IMR-90 (cell line): ENCODE results near the gene MEIS1. TPM values are rescaled to one million over a fixed set of nuclear protein-coding genes. Genes with fewer than 3 reads are reported as not detected.

Source experiments
- ATAC-seq: fragments of 200-7000 bp; cut with Tn5 transposase; 2 replicates; pipeline ENCODE4 v1.9.1; 2020; ENCODE audit warnings: low read depth, mild to moderate bottlenecking, moderate library complexity
- BruUV-seq: library from RNA; stranded (reverse); fragments of 400-500 nt; replicated peaks from 2 replicates; lab custom pipeline; 2021; lab: Mats Ljungman, UMichigan
- CTCF ChIA-PET: fragments of 300-600 bp; formaldehyde crosslinking; extraction: SDS; loops from one replicate; lab custom pipeline; 2021; ENCODE audit warnings: antibody characterized with exemption; lab: Yijun Ruan, JAX
- POLR2A ChIA-PET: fragments of 300-600 bp; sonication (Branson Sonifier 250); formaldehyde crosslinking; loops from one replicate; lab custom pipeline; 2022; ENCODE audit warnings: antibody characterized with exemption; ENCODE audit not compliant: unreplicated experiment; lab: Charles Lee
- DNase-seq: peaks from one replicate; pipeline ENCODE4 v3.0.0; 2013
- H2AFZ ChIP-seq: replicated peaks from 2 replicates; pipeline ENCODE3; 2013; ENCODE audit warnings: low read length, mild to moderate bottlenecking; ENCODE audit not compliant: poor library complexity
- H2AK5ac ChIP-seq: 2 replicates; pipeline ENCODE4 v1.6.1; 2013; ENCODE audit warnings: low read depth, low read length, inconsistent platforms
- H2AK9ac ChIP-seq: replicated peaks from 2 replicates; pipeline ENCODE3; 2013; ENCODE audit warnings: mild to moderate bottlenecking, low read depth, low read length, moderate library complexity; ENCODE audit not compliant: poor library complexity
- H2BK120ac ChIP-seq: 2 replicates; pipeline ENCODE4 v1.6.1; 2013; ENCODE audit warnings: low read depth, low read length, inconsistent platforms
- H2BK15ac ChIP-seq: 3 replicates; pipeline ENCODE4 v1.6.1; 2013; ENCODE audit warnings: low read depth, low read length, inconsistent platforms
- H2BK20ac ChIP-seq: 2 replicates; pipeline ENCODE4 v1.6.1; 2013; ENCODE audit warnings: low read depth, mild to moderate bottlenecking, inconsistent platforms, low read length, moderate library complexity
- H2BK5ac ChIP-seq: 2 replicates; pipeline ENCODE4 v1.6.1; 2013; ENCODE audit warnings: mild to moderate bottlenecking, low read depth, low read length, inconsistent platforms; ENCODE audit not compliant: poor library complexity, severe bottlenecking
- H3K14ac ChIP-seq: replicated peaks from 2 replicates; pipeline ENCODE4 v1.6.1; 2013; ENCODE audit warnings: low read depth, low read length, inconsistent platforms
- H3K18ac ChIP-seq: 2 replicates; pipeline ENCODE4 v1.6.1; 2013; ENCODE audit warnings: low read depth, low read length, control low read depth
- H3K23ac ChIP-seq: 2 replicates; pipeline ENCODE4 v1.6.1; 2013; ENCODE audit warnings: low read depth, low read length, inconsistent platforms
- H3K27ac ChIP-seq: 2 replicates; pipeline ENCODE4 v1.5.1; 2013; ENCODE audit warnings: mild to moderate bottlenecking, control low read depth, low read length; ENCODE audit not compliant: insufficient read depth
- H3K27me3 ChIP-seq: 2 replicates; pipeline ENCODE4 v1.6.1; 2013; ENCODE audit warnings: low read length; ENCODE audit not compliant: control insufficient read depth, insufficient read depth
- H3K36me3 ChIP-seq: 2 replicates; pipeline ENCODE4 v1.6.1; 2013; ENCODE audit warnings: low read length, mixed read lengths; ENCODE audit not compliant: control insufficient read depth, insufficient read depth
- H3K4ac ChIP-seq: 2 replicates; pipeline ENCODE4 v1.6.1; 2013; ENCODE audit warnings: low read depth, low read length, inconsistent platforms
- H3K4me1 ChIP-seq: 2 replicates; pipeline ENCODE4 v1.6.1; 2013; ENCODE audit warnings: low read length, mixed read lengths; ENCODE audit not compliant: control insufficient read depth, insufficient read depth
- H3K4me2 ChIP-seq: 2 replicates; pipeline ENCODE4 v1.6.1; 2013; ENCODE audit warnings: low read depth, mild to moderate bottlenecking, control low read depth, low read length, moderate library complexity
- H3K4me3 ChIP-seq: 2 replicates; pipeline ENCODE4 v1.5.1; 2013; ENCODE audit warnings: low read depth, mild to moderate bottlenecking, control low read depth, low read length, moderate library complexity; ENCODE audit not compliant: insufficient read depth
- H3K56ac ChIP-seq: 2 replicates; pipeline ENCODE4 v1.6.1; 2013; ENCODE audit warnings: low read length, inconsistent platforms; ENCODE audit not compliant: insufficient read depth; ENCODE audit errors: extremely low read depth
- H3K79me1 ChIP-seq, 2 experiments: 2 replicates each; pipeline ENCODE4 v1.6.1; 2013; ENCODE audit warnings: low read length in 2 of 2, inconsistent platforms in 1 of 2, low read depth in 1 of 2
- H3K9ac ChIP-seq: 2 replicates; pipeline ENCODE4 v1.6.1; 2013; ENCODE audit warnings: low read depth, low read length, control low read depth
- H3K9me1 ChIP-seq: 2 replicates; pipeline ENCODE4 v1.6.1; 2013; ENCODE audit warnings: low read length, inconsistent platforms; ENCODE audit not compliant: insufficient read depth
- H3K9me3 ChIP-seq: 2 replicates; pipeline ENCODE4 v1.6.1; 2013; ENCODE audit warnings: low read length; ENCODE audit not compliant: control insufficient read depth, insufficient read depth
- H4K20me1 ChIP-seq: 2 replicates; pipeline ENCODE4 v1.6.1; 2013; ENCODE audit warnings: low read length, inconsistent platforms; ENCODE audit not compliant: insufficient read depth
- H4K5ac ChIP-seq: 2 replicates; pipeline ENCODE4 v1.6.1; 2013; ENCODE audit warnings: mild to moderate bottlenecking, low read depth, low read length, control low read depth
- H4K8ac ChIP-seq, 2 experiments: 2 replicates each; pipeline ENCODE4 v1.6.1; 2013; ENCODE audit warnings: low read depth in 2 of 2, low read length in 2 of 2, control low read depth in 1 of 2, inconsistent platforms in 1 of 2
- H4K91ac ChIP-seq: 2 replicates; pipeline ENCODE4 v1.6.1; 2013; ENCODE audit warnings: low read depth, low read length, inconsistent platforms; ENCODE audit not compliant: insufficient read depth
- FOS ChIP-seq: fragments of 150-350 bp; IDR thresholded peaks from 2 replicates; pipeline ENCODE4 v1.6.1; 2016; ENCODE audit warnings: low read depth, low read length
- NFE2L2 ChIP-seq: fragments of 150-350 bp; IDR thresholded peaks from 2 replicates; pipeline ENCODE4 v1.6.1; 2016; ENCODE audit warnings: low read depth, mild to moderate bottlenecking, low read length
- RAD21 ChIP-seq: IDR thresholded peaks from 2 replicates; pipeline ENCODE4 v1.6.1; 2012; ENCODE audit warnings: low read length, improper control_type of control experiment
- RCOR1 ChIP-seq: IDR thresholded peaks from 2 replicates; pipeline ENCODE4 v1.6.1; 2012; ENCODE audit warnings: mild to moderate bottlenecking, low read length, improper control_type of control experiment; ENCODE audit not compliant: insufficient replicate concordance
- RFX5 ChIP-seq: IDR thresholded peaks from 2 replicates; pipeline ENCODE4 v1.8.0; 2012; ENCODE audit warnings: low read depth, mild to moderate bottlenecking, low read length, moderate library complexity
- SMC3 ChIP-seq: fragments of 150-350 bp; IDR thresholded peaks from 2 replicates; pipeline ENCODE4 v1.6.1; 2016; ENCODE audit warnings: low read depth, mild to moderate bottlenecking, antibody characterized with exemption, low read length, moderate library complexity
- WGBS, 2 experiments: methylation state at CpG; one replicate each; pipeline versions ENCODE4 v1.1.5 to v1.1.7; 2013; ENCODE audit warnings: missing lambda C conversion rate in 2 of 2; ENCODE audit not compliant: insufficient read length in 1 of 2; ENCODE audit errors: extremely low coverage in 2 of 2; 5-methylcytosine and 5-hydroxymethylcytosine counted together
- dilution Hi-C: fragments of 300-500 bp; cut with HindIII; formaldehyde crosslinking; loops from one replicate; pipeline ENCODE4 v1.14.3; 2018; ENCODE audit warnings: low sequenced_read_pairs; ENCODE audit not compliant: unreplicated experiment
- in situ Hi-C: fragments of 300-500 bp; cut with MboI; formaldehyde crosslinking; loops from 3 replicates; pipeline ENCODE4 v1.14.3; 2019; ENCODE audit warnings: low sequenced_read_pairs, inconsistent platforms, mixed read lengths
- intact Hi-C: fragments of 100-400 bp; cut with micrococcal nuclease; formaldehyde crosslinking; loops from 2 replicates; pipeline ENCODE4 v1.10.0; 2022
- polyA plus RNA-seq, 3 experiments: library from polyadenylated mRNA; depleted of rRNA; stranded (reverse); fragments of >200 nt; gene quantifications; 2 replicates each; pipeline ENCODE4 v1.2.3, GENCODE V29; 2012; ENCODE audit warnings: low replicate concordance in 1 of 3
- total RNA-seq: library from RNA; depleted of rRNA; stranded (reverse); fragments of >200 nt; gene quantifications from 2 replicates; pipeline ENCODE4 v1.2.3, GENCODE V29; 2012

Gene MEIS1
- total and polyA plus RNA-seq, 2 of the 4 experiments (the other 2 are of a cell fraction), result 54.4 to 157 TPM

GRCh38 chr2:66466433-66466832 is 31.5 kb downstream of the MEIS1 start:
- Histone ChIP-seq H3K27ac (no peak overlapping the region), H4K20me1 (peaks cover 87% of the 10 kb centered on the region), H3K79me1 (peaks cover 3 to 72% of the 10 kb centered on the region in 2 experiments), H3K14ac (no peak overlapping the region), H3K9me1 (peaks cover 21% of the 10 kb centered on the region), H3K36me3 (peaks cover 50% of the 10 kb centered on the region), H3K56ac (no peak overlapping the region), H2BK20ac (no peak overlapping the region), H4K8ac (no peak overlapping the region), H2BK120ac (no peak overlapping the region), H3K9ac (no peak overlapping the region), H3K18ac (no peak overlapping the region), H2AK9ac (no peak overlapping the region), H3K4me3 (no peak overlapping the region), H3K23ac (0 out of 2 replicates have a peak overlapping the region, but pooled peaks have one; percentile 56), H4K91ac (no peak overlapping the region), H3K4me1 (peaks cover 27% of the 10 kb centered on the region), H3K4ac (no peak overlapping the region), H3K27me3 (no peaks in the 10 kb centered on the region), H2AFZ (no peak overlapping the region), H2BK15ac (no peak overlapping the region), H2BK5ac (no peak overlapping the region), H3K4me2 (no peak overlapping the region), H2AK5ac (no peak overlapping the region), H3K9me3 (no peaks in the 10 kb centered on the region), H4K5ac (no peak overlapping the region)
- POLR2A ChIA-PET, result interaction anchor here (0.6 kb wide), 1 partner anchor 27 kb away, joined by 11 read pairs; no protein-coding TSS in a partner anchor
- whole genome bisulfite sequencing, 2 experiments, result no CpG with 5 or more reads among the region's 2 CpGs
- no TSS peak for BruUV-seq
- in situ Hi-C loops, result no loop called here
- TF ChIP-seq NFE2L2, result no peak
- TF ChIP-seq SMC3, result no peak
- TF ChIP-seq RFX5, result no peak
- no peak for TF ChIP-seq RAD21
- no peak for TF ChIP-seq RCOR1
- no peak for TF ChIP-seq FOS
- dilution Hi-C loops, result no loop called here
- intact Hi-C loops, result no loop called here
- CTCF ChIA-PET, result no interaction called here
- no peak for ATAC-seq
- no peak for DNase-seq
